Activated CD8-positive, alpha-beta T cell treated with anti-CD3 and anti-CD28 coated beads for 36 hours (primary cell): Measurements from ENCODE around the gene DYNC1LI2. TPM values are rescaled to one million over a fixed set of nuclear protein-coding genes. Genes with fewer than 3 reads are reported as not detected.

ENCODE experiments used
- ATAC-seq: fragments of 200-7000 bp; cut with Tn5 transposase; one replicate; pipeline ENCODE4 v1.10.0; 2021; ENCODE audit warnings: mild to moderate bottlenecking, moderate library complexity
- CTCF ChIA-PET: fragments of 350-600 bp; sonication (Branson Sonifier 250); formaldehyde crosslinking; loops from one replicate; lab custom pipeline; 2021; ENCODE audit warnings: antibody characterized with exemption; lab: Charles Lee
- POLR2A ChIA-PET: fragments of 350-600 bp; sonication (Branson Sonifier 250); formaldehyde crosslinking; loops from one replicate; lab custom pipeline; 2021; ENCODE audit warnings: antibody characterized with exemption; lab: Charles Lee
- DNase-seq: peaks from one replicate; pipeline ENCODE4 v3.0.0-alpha.2; 2020
- H3K27ac Mint-ChIP-seq: one replicate; pipeline ENCODE4 v1.8.0; 2021; ENCODE audit warnings: mild to moderate bottlenecking, mixed read lengths
- H3K27me3 Mint-ChIP-seq: one replicate; pipeline ENCODE4 v1.8.0; 2021; ENCODE audit warnings: mixed read lengths
- H3K36me3 Mint-ChIP-seq: one replicate; pipeline ENCODE4 v1.8.0; 2021; ENCODE audit warnings: low read depth, mixed read lengths
- H3K4me1 Mint-ChIP-seq: one replicate; pipeline ENCODE4 v1.8.0; 2021; ENCODE audit warnings: low read depth, mixed read lengths
- H3K4me3 Mint-ChIP-seq: one replicate; pipeline ENCODE4 v1.8.0; 2021; ENCODE audit warnings: mild to moderate bottlenecking, moderate library complexity, mixed read lengths
- H3K9me3 Mint-ChIP-seq: one replicate; pipeline ENCODE4 v1.8.0; 2021; ENCODE audit warnings: mixed read lengths
- intact Hi-C: fragments of 100-400 bp; cut with micrococcal nuclease; formaldehyde crosslinking; loops from one replicate; pipeline ENCODE4 v1.10.0; 2022
- total RNA-seq, 2 experiments: library from RNA; stranded (reverse); gene quantifications; one replicate each; pipeline ENCODE4 v1.2.3, GENCODE V29; 2021
- TF ChIP-seq, protein P1 (sequence below): fragments of 200-600 bp; IDR thresholded peaks from one replicate; pipeline ENCODE4 v1.8.0; 2022; ENCODE audit warnings: antibody characterized with exemption, mild to moderate bottlenecking

Gene DYNC1LI2
- total RNA-seq, 2 experiments from 2014 or later: 35.0 to 39.5 TPM

DNA sequence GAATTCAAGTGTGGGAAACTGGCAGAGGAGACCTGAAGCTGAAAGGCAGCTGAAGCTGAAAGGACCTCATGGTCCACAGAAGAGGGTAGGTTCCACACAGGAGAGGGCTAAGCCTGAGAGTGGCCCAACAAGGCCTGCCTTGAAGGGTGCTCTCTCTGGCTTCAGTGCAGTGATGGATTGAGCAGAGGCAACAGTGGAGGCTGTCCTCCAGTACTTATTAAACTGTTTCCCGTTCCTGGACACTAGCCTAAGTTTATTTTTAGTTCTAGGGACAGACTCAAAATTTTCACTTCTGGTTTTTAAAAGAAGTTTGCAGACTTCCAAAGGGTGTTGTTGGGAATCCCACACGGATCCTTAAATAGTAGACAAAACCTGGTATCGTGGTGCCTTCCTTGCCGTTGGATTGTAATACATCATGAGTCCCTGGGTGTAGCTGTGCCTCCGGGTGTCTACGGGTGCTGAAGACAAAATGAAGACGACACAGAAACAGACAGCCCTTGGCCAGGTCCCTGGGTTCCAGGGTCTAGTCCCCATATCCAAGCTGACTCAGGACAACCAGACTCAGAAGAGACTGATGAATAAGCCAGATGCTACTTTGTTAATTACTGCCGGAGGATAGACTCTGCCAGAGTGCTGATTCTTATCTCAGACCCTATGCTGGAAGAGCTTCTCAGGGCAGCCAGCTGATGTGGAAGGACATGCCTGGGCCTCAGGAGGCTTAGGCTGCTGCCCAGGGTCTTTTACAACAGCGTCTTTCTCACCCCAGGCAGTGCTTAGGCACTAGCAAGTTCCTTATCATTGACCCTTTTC is 47.8 kb downstream of the DYNC1LI2 start:
- CTCF ChIA-PET: interaction anchor here (0.8 to 1.7 kb wide), 4 partner anchors 22 to 53 kb away, joined by 3 to 7 read pairs (median 4); partner anchors contain the start of gene DYNC1LI2
- intact Hi-C loops: no loop called here

DNA sequence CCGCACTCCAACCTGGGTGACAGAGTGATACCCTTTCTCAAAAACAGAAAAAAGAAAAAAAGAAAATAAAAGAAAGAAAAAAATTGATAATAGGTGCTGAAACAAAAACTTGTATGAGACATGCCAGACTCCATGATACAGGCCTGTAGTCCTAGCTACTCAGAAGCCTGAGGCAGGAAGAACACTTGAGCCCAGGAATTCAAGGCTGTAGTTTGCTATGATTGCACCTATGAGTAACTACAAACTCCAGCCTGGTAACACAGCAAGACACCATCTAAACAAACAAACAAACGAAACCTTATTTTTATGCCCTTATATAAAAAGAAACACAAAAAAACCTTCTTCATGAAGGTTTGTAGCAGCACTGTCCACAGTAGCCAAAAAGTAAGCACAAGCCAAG is 49.9 kb downstream of the DYNC1LI2 start:
- ATAC-seq: no peak
- intact Hi-C loops: no loop called here
- H3K36me3 Mint-ChIP-seq: no peaks in the 10 kb centered on the region
- TF ChIP-seq, protein P1, sequence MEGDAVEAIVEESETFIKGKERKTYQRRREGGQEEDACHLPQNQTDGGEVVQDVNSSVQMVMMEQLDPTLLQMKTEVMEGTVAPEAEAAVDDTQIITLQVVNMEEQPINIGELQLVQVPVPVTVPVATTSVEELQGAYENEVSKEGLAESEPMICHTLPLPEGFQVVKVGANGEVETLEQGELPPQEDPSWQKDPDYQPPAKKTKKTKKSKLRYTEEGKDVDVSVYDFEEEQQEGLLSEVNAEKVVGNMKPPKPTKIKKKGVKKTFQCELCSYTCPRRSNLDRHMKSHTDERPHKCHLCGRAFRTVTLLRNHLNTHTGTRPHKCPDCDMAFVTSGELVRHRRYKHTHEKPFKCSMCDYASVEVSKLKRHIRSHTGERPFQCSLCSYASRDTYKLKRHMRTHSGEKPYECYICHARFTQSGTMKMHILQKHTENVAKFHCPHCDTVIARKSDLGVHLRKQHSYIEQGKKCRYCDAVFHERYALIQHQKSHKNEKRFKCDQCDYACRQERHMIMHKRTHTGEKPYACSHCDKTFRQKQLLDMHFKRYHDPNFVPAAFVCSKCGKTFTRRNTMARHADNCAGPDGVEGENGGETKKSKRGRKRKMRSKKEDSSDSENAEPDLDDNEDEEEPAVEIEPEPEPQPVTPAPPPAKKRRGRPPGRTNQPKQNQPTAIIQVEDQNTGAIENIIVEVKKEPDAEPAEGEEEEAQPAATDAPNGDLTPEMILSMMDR: no peak
- H3K4me3 Mint-ChIP-seq: no peak overlapping the region
- POLR2A ChIA-PET: interaction anchor here (1.1 kb wide), 1 partner anchor 12 kb away, joined by 3 read pairs; no protein-coding TSS in a partner anchor
- H3K4me1 Mint-ChIP-seq: peaks cover 3% of the 10 kb centered on the region
- H3K9me3 Mint-ChIP-seq: no peaks in the 10 kb centered on the region
- H3K27me3 Mint-ChIP-seq: peaks cover 11% of the 10 kb centered on the region
- no peak overlapping the region for H3K27ac Mint-ChIP-seq
- CTCF ChIA-PET: interaction anchor here (1.0 to 1.3 kb wide), 2 partner anchors 26 to 138 kb away, joined by 3 read pairs; no protein-coding TSS in a partner anchor
- DNase-seq: no peak

More for the DNA sequence above, 47.8 kb downstream of the DYNC1LI2 start:
- no peak overlapping the region for H3K27ac Mint-ChIP-seq
- H3K4me1 Mint-ChIP-seq: no peaks in the 10 kb centered on the region
- H3K27me3 Mint-ChIP-seq: peaks cover 8% of the 10 kb centered on the region
- POLR2A ChIA-PET: interaction anchor here (1.3 kb wide), 1 partner anchor 13 kb away, joined by 3 read pairs; no protein-coding TSS in a partner anchor
- TF ChIP-seq, protein P1: no peak
- no peaks in the 10 kb centered on the region for H3K36me3 Mint-ChIP-seq
- no peaks in the 10 kb centered on the region for H3K9me3 Mint-ChIP-seq
- ATAC-seq (no peak), DNase-seq (no peak)
- H3K4me3 Mint-ChIP-seq: no peak overlapping the region

DNA sequence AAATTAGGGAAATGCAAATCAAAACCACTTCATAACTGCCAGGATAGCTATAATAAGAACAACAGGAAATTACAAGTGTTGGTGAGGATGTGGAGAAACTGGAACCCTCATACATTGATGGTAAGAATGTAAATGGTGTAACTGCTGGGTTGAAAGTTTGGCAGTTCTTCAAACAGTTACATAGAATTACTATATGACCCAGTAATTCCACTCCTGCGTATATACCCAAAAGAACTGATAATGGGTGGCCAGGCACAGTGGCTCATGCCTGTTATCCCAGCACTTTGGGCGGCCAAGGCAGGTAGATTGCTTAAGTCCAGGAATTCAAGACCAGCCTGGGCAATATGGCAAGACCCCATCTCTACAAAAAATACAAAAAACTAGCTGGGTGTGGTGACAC is 50.4 kb downstream of the DYNC1LI2 start:
- no peak overlapping the region for H3K27ac Mint-ChIP-seq
- ATAC-seq (no peak), DNase-seq (no peak)
- no peak overlapping the region for H3K4me3 Mint-ChIP-seq
- no peaks in the 10 kb centered on the region for H3K36me3 Mint-ChIP-seq
- peaks cover 10% of the 10 kb centered on the region for H3K27me3 Mint-ChIP-seq
- POLR2A ChIA-PET: interaction anchor here (1.1 kb wide), 1 partner anchor 12 kb away, joined by 3 read pairs; no protein-coding TSS in a partner anchor
- H3K9me3 Mint-ChIP-seq: no peaks in the 10 kb centered on the region
- TF ChIP-seq, protein P1: no peak
- peaks cover 3% of the 10 kb centered on the region for H3K4me1 Mint-ChIP-seq
- intact Hi-C loops: no loop called here
- CTCF ChIA-PET: interaction anchor here (1.0 to 1.4 kb wide), 3 partner anchors 27 to 138 kb away, joined by 3 read pairs; no protein-coding TSS in a partner anchor

DNA sequence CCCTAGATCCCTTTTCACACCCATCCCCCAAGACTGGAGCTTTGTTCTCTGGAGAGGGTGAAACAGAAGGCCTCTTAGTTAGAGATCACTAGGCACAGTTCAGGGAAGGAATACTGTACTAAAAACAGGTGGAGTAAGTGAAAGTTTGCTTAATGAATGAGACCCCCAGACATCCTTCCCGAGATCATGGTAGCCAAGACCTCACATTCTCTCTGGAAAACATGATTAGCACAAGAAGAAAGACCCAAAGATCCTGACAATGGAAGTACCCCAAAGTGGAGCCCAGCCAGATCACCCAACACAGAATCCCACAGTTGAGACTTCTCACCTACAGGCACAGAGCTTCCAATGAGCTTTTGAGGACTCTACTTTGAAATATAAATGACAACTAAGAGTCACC is 51.5 kb downstream of the DYNC1LI2 start:
- no peaks in the 10 kb centered on the region for H3K9me3 Mint-ChIP-seq
- H3K27me3 Mint-ChIP-seq: peaks cover 12% of the 10 kb centered on the region
- no peak for ATAC-seq
- no peak for DNase-seq
- ChIA-PET POLR2A (no interaction called here), CTCF (interaction anchor here (0.6 to 1.4 kb wide), 3 partner anchors 13 to 48 kb away, joined by 3 to 4 read pairs (median 4); no protein-coding TSS in a partner anchor)
- H3K4me1 Mint-ChIP-seq: peaks cover 12% of the 10 kb centered on the region
- no peak overlapping the region for H3K27ac Mint-ChIP-seq
- TF ChIP-seq, protein P1: no peak
- no peaks in the 10 kb centered on the region for H3K36me3 Mint-ChIP-seq
- intact Hi-C loops: no loop called here
- no peak overlapping the region for H3K4me3 Mint-ChIP-seq
